Ovary (tissue), 9 donors: ENCODE data around the gene CD81. TPM values are rescaled to one million over a fixed set of nuclear protein-coding genes. Genes with fewer than 3 reads are reported as not detected.

Experiments used
- DNase-seq, 5 donors: peaks; one replicate each; pipeline ENCODE4 v3.0.0-alpha.2; 2019 to 2020
- H3K27ac ChIP-seq, 2 donors: fragments of 200-600 bp; one replicate each; pipeline versions ENCODE4 v1.5.1 to v1.8.0; 2019 to 2022
- H3K27me3 ChIP-seq: fragments of 200-600 bp; one replicate; pipeline ENCODE4 v1.8.0; 2022
- H3K36me3 ChIP-seq: fragments of 200-600 bp; sonication (generic); one replicate; pipeline ENCODE4 v1.5.1; 2019
- H3K4me1 ChIP-seq: one replicate; pipeline ENCODE4 v1.8.1; 2013; ENCODE audit warnings: mild to moderate bottlenecking, moderate library complexity; ENCODE audit not compliant: insufficient read depth
- H3K4me3 ChIP-seq: fragments of 200-600 bp; sonication (generic); one replicate; pipeline ENCODE4 v1.5.1; 2017
- H3K9me3 ChIP-seq, 2 donors: fragments of 200-600 bp in 1 of 2; sonication (generic) in 1 of 2; one replicate each; pipeline versions ENCODE4 v1.5.1 to v1.8.1; 2013 to 2019; ENCODE audit warnings: mild to moderate bottlenecking in 1 of 2, moderate library complexity in 1 of 2
- CTCF ChIP-seq, 3 donors: fragments of 450-650 bp in 2 of 3; fragments of 200-600 bp in 1 of 3; IDR thresholded peaks; one replicate each; pipeline versions ENCODE4 v1.5.1 to v1.8.0; 2016 to 2022; ENCODE audit warnings: antibody characterized with exemption in 3 of 3, mild to moderate bottlenecking in 1 of 3
- EP300 ChIP-seq: sonication (generic); formaldehyde crosslinking; IDR thresholded peaks from one replicate; pipeline ENCODE4 v1.6.1; 2017; ENCODE audit warnings: antibody characterized with exemption
- POLR2A ChIP-seq: fragments of 450-650 bp; IDR thresholded peaks from one replicate; pipeline ENCODE4 v1.6.1; 2017; ENCODE audit warnings: antibody characterized with exemption, mild to moderate bottlenecking, moderate library complexity
- WGBS, 3 donors: extraction: QIAGEN DNeasy Blood & Tissue Kit in 1 of 3; methylation state at CpG; one replicate each; pipeline versions ENCODE4 v1.1.5 to v1.1.7; 2013 to 2017; 5-methylcytosine and 5-hydroxymethylcytosine counted together
- intact Hi-C, 4 donors: fragments of 100-400 bp; cut with DNase I; formaldehyde crosslinking; loops; one replicate each; pipeline versions ENCODE4 v1.11.0 to v1.15.1; 2022 to 2023
- polyA plus RNA-seq, 2 donors: library from polyadenylated mRNA; stranded (reverse); fragments of 200-250 nt in 1 of 2; fragments of 350-450 nt in 1 of 2; fragmentation: Illumina TruSeq in 1 of 2; extraction: RNeasy Lipid Tissue Mini Kit (QIAGEN cat#74804) in 1 of 2; gene quantifications; one replicate each; pipeline ENCODE4 v1.2.3, GENCODE V29; 2013 to 2014
- total RNA-seq, 7 donors: library from RNA; depleted of rRNA in 2 of 7; stranded (reverse); fragments of >200 nt in 2 of 7; fragmentation: NEBNext Ultra II Directional in 3 of 7; extraction: Animal tissue kit (Norgen Biotek cat#: 25700) in 3 of 7; gene quantifications; one replicate each; pipeline versions ENCODE4 v1.1.0 to v1.2.4, GENCODE V29; 2016 to 2023
- donor health status: DM: no; HTN: no; CAD: no; lungs with moderate emphysema.
- donor health status: DM: no; HTN: no; CAD: no.
- donor health status: Bipolar disorder and iron deficiency.
- donor health status: DM: yes; HTN: yes; CAD: no.
- donor health status: DM: no; HTN: no; CAD: no.
- donor health status: DM: yes; HTN: yes; CAD: no.

The CD81 gene
- total and polyA plus RNA-seq, 9 donors = 206 to 723 (median 541) TPM

- H3K4me3 ChIP-seq = no peak overlapping the region
- WGBS, 3 donors = 87 to 94% (median 88%) methylated on average over 2 of the region's 2 CpGs
- intact Hi-C loops = no loop called here
- DNase-seq = no peak
- no peaks in the 10 kb centered on the region for H3K9me3 ChIP-seq
- no peaks in the 10 kb centered on the region for H3K4me1 ChIP-seq
- no peaks in the 10 kb centered on the region for H3K36me3 ChIP-seq
- H3K27ac ChIP-seq = no peak overlapping the region
- H3K27me3 ChIP-seq = peaks cover 3% of the 10 kb centered on the region
- TF ChIP-seq POLR2A (no peak), EP300 (no peak), CTCF (IDR thresholded peaks at IDR 0.05) (no peak)
Measured at GRCh38 chr11:2442589-2442988, 65.5 kb downstream of the CD81 start.

- Histone ChIP-seq H3K4me1 (no peaks in the 10 kb centered on the region), H3K36me3 (no peaks in the 10 kb centered on the region), H3K27me3 (peaks cover 3% of the 10 kb centered on the region), H3K4me3 (no peak overlapping the region), H3K27ac (no peak overlapping the region), H3K9me3 (no peaks in the 10 kb centered on the region)
- WGBS, 3 donors = 44 to 47% (median 45%) methylated on average over 11 of the region's 11 CpGs
- intact Hi-C loops = no loop called here
- no peak for TF ChIP-seq CTCF (IDR thresholded peaks at IDR 0.05)
- TF ChIP-seq EP300 = no peak
- no peak for TF ChIP-seq POLR2A
- no peak for DNase-seq
Measured at GRCh38 chr11:2443406-2443805, 66.3 kb downstream of the CD81 start.

GRCh38 chr11:2443881-2444820 is 67.0 kb downstream of the CD81 start, which contains the start of gene TRPM5:
Gene TRPM5 (minus strand): TSS chr11:2444514. CDS start chr11:2423036, 21,478 bp downstream.
- Histone ChIP-seq H3K9me3 (no peaks in the 10 kb centered on the region), H3K4me1 (no peaks in the 10 kb centered on the region), H3K36me3 (no peaks in the 10 kb centered on the region), H3K4me3 (peak within 1 kb of the TSS; percentile 8), H3K27me3 (peaks cover 3% of the 10 kb centered on the region), H3K27ac (no peak within 1 kb of the TSS)
- 0 to 7% (median 4%) methylated on average over 13 to 63 of the region's 64 CpGs for WGBS, 3 donors
- TF ChIP-seq POLR2A (no peak), CTCF (IDR thresholded peaks at IDR 0.05) (no peak), EP300 (no peak)
- intact Hi-C loops = no loop called here
- no peak for DNase-seq

GRCh38 chr11:2444821-2445745 is 68.0 kb downstream of the CD81 start, which contains the start of gene KCNQ1:
Gene KCNQ1 (plus strand): TSS chr11:2445008. CDS start chr11:2445099, 91 bp downstream.
- peak in 1 of 5 donors; percentile 6 for DNase-seq
- Histone ChIP-seq H3K4me1 (no peaks in the 10 kb centered on the region), H3K27ac (no peak within 1 kb of the TSS), H3K27me3 (peaks cover 3% of the 10 kb centered on the region), H3K9me3 (no peaks in the 10 kb centered on the region), H3K36me3 (no peaks in the 10 kb centered on the region), H3K4me3 (peak within 1 kb of the TSS; percentile 8)
- TF ChIP-seq EP300 (no peak), POLR2A (no peak), CTCF (IDR thresholded peaks at IDR 0.05) (no peak)
- WGBS, 3 donors = 2 to 5% (median 3%) methylated on average over 54 to 115 of the region's 116 CpGs
- intact Hi-C loops = no loop called here
